Mononuclear cell (primary cell): ENCODE results near the gene SDK2. TPM values are rescaled to one million over a fixed set of nuclear protein-coding genes. Genes with fewer than 3 reads are reported as not detected.

Experiments
- H3K27me3 ChIP-seq: 2 replicates; pipeline ENCODE4 v1.6.0; 2011; ENCODE audit warnings: low read length, control low read depth; ENCODE audit not compliant: insufficient read depth
- H3K4me1 ChIP-seq: 2 replicates; pipeline ENCODE4 v1.5.1; 2011; ENCODE audit warnings: mild to moderate bottlenecking, low read length, control low read depth; ENCODE audit not compliant: insufficient read depth
- H3K4me3 ChIP-seq: 2 replicates; pipeline ENCODE4 v1.5.1; 2011; ENCODE audit warnings: mild to moderate bottlenecking, low read length, moderate library complexity
- H3K9me3 ChIP-seq: 2 replicates; pipeline ENCODE4 v1.5.1; 2011; ENCODE audit warnings: low read depth, mild to moderate bottlenecking, control low read depth, low read length
- total RNA-seq: library from RNA; depleted of rRNA; stranded (reverse); fragments of >200 nt; gene quantifications from one replicate; pipeline ENCODE4 v1.2.3, GENCODE V29; 2012

SDK2 gene
- total RNA-seq, 1 donor, result 2.0 TPM

DNA sequence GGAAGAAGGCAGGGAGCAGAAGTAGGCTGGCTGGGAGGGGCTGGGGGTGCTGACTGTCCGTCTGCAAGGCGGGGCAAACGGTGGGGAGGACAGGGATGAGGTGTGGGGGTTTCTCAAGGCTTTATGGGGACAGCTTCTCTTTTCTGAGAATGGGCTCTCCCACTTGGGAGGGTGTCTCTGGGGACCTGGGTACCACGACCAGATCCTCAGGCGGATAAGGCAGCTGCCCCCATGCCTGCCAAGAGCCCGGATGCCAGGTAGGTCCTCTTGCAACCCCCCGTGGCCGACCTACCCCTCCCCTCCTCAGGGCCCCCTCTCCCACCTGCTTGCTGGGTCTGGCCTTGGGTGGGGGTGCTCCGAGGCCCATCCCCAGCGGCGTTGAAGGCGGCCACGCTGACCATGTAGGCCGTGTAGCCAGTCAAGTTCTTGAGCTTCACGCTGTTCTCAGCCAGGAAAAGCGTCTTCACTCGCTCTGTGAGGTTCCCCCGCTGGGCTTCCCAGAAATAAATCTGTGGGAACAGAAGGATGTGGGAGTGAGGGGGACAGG, 276.1 kb downstream of the SDK2 start:
- no peaks in the 10 kb centered on the region for H3K4me1 ChIP-seq
- H3K27me3 ChIP-seq, result no peaks in the 10 kb centered on the region
- H3K9me3 ChIP-seq, result no peaks in the 10 kb centered on the region
- no peak overlapping the region for H3K4me3 ChIP-seq

GRCh38 chr17:73365906-73366623, 278.2 kb downstream of the SDK2 start:
- Histone ChIP-seq H3K9me3 (no peaks in the 10 kb centered on the region), H3K4me3 (no peak overlapping the region), H3K4me1 (no peaks in the 10 kb centered on the region), H3K27me3 (no peaks in the 10 kb centered on the region)

GRCh38 chr17:73365301-73365874, 278.9 kb downstream of the SDK2 start:
- no peak overlapping the region for H3K4me3 ChIP-seq
- no peaks in the 10 kb centered on the region for H3K27me3 ChIP-seq
- no peaks in the 10 kb centered on the region for H3K9me3 ChIP-seq
- no peaks in the 10 kb centered on the region for H3K4me1 ChIP-seq

DNA sequence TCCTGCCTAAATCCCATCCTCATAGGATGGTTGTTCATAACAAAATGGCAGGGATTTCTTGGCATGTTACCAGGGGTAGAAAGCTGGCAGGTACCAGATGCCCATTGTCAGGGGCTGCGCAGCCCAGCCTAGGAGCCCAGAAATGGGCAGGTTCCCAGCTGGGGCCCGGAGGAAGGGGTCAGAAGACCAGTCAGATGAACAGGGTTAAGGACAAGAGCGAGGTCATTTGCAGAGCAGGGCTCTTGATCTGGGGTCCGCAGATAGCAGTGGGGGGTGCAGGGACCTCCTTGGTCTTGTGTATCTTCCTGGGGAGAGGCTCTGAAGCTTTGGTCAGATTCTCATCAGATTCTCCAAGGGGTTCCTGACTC, 280.1 kb downstream of the SDK2 start:
- Histone ChIP-seq H3K4me1 (no peaks in the 10 kb centered on the region), H3K27me3 (no peaks in the 10 kb centered on the region), H3K9me3 (no peaks in the 10 kb centered on the region), H3K4me3 (no peak overlapping the region)

DNA sequence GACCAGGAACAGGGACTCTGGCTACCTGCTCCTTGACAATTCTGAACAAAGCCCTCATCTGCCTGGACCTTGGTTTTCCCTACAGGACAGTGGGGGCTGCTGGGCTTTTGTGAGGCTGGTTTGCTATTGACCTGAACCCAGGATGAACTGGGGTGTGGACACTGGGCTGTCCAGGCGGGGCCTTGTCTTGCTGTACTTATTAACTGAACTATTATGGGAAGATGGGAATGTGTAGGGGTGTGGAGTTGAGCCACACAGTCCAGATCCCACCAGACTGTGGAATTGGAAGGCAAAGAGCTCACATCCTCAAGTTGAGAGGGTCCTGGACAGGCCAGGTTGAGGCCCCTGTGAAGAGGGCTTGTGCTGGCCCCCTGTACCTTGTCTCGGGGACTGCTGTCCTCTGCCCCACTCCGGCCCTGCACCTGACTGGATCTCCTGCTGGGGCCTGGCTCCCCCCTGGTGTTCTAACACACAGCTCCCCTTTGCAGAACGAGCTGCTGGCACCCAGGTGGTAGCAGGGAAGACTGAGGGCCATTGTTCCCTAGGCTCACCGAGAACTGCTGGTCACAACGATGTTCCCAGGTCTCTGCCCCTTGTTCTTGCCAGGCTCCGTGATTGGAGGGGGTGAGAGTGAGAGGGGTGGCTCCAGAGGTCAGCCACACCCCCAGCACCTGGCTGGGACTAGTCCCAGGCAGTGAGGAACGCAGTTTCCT, 280.6 kb downstream of the SDK2 start:
- Histone ChIP-seq H3K27me3 (no peaks in the 10 kb centered on the region), H3K4me1 (no peaks in the 10 kb centered on the region), H3K4me3 (no peak overlapping the region), H3K9me3 (no peaks in the 10 kb centered on the region)

GRCh38 chr17:73362697-73363096, 281.5 kb downstream of the SDK2 start:
- no peaks in the 10 kb centered on the region for H3K27me3 ChIP-seq
- no peaks in the 10 kb centered on the region for H3K9me3 ChIP-seq
- H3K4me3 ChIP-seq, result no peak overlapping the region
- no peaks in the 10 kb centered on the region for H3K4me1 ChIP-seq

DNA sequence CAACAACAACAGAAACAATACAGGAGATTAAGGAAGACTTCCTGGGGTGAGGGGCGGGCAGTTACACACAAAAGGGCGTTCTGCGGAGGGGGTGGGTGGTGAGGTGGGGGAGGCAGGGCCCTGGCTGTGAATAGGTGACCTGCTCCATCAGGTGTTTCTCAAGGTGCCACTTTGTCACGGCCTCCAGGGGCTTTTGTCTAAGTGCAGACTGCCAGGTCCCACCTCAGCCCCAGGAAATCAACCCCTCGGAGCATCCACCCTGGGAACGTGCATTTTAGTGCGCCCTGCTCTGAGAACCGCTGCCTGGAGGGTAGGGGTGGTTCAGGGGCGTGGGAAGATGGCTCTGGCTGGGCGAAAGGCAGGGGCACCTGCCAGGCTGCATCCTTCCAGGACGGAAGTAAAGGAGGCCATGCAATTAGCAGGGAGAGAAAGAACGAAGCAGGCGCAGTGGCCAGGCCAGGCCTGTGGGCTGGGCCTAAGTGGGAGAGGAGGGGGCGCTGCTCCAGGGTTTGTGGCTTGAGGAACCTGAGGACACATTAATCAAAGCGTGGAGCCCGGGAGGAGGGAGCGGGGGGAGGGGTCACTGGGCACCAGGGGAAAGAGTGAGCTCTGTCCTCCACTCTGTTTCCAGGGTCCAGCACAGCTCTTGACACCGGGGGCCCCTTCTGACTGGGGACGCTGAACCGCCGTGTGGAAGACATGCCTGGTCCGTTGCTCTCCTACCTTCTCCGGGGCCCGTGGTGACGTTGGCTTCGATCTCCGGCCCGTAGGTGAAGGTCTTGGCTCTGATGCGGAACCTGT, 283.1 kb downstream of the SDK2 start:
- Histone ChIP-seq H3K4me1 (no peaks in the 10 kb centered on the region), H3K27me3 (no peaks in the 10 kb centered on the region), H3K4me3 (no peak overlapping the region), H3K9me3 (no peaks in the 10 kb centered on the region)

DNA sequence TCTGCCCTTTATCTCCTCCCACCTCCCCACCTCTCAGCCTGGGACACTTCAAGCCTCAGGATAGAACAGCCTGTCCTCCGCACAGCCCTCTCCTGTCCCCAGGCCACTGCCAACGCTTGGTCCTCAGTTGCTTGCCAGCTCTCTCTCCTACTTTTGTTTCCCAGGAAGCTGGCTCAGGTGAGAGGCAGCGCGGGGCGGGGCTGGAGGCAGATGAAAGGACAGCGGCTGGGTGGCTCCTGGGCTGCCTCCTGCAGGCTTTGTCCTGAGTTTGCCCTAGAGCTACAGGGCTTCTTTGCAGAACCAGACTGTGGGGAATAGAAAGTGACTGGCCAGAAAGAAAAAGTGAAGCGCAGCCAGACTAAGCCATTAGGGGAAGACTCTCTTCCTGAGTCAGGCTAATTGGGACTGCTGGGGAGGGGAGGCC, 284.2 kb downstream of the SDK2 start:
- no peaks in the 10 kb centered on the region for H3K4me1 ChIP-seq

DNA sequence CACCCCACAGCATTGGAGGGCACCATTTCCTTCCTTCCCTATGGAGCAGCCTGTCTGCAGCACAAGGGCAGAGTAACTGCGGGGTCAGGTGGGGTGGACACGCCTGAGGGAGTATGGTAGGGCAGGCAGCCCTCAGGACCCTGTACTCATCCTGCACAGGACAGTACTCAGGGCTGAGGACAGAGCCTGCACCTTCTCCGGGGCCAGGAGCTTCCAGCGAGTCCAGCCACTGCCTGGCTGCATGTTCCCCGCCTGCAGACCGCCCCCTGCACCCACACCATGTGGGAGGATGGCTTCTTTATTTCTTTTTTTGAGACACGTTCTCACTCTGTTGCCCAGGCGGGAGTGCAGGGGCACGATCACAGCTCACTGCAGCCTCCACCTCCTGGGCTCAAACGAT, 284.9 kb downstream of the SDK2 start:
- H3K4me1 ChIP-seq, result no peaks in the 10 kb centered on the region
- no peak overlapping the region for H3K4me3 ChIP-seq
- no peaks in the 10 kb centered on the region for H3K9me3 ChIP-seq

More for the DNA sequence above, 284.2 kb downstream of the SDK2 start:
- H3K9me3 ChIP-seq, result no peaks in the 10 kb centered on the region
- H3K4me3 ChIP-seq, result no peak overlapping the region
- H3K27me3 ChIP-seq, result no peaks in the 10 kb centered on the region

DNA sequence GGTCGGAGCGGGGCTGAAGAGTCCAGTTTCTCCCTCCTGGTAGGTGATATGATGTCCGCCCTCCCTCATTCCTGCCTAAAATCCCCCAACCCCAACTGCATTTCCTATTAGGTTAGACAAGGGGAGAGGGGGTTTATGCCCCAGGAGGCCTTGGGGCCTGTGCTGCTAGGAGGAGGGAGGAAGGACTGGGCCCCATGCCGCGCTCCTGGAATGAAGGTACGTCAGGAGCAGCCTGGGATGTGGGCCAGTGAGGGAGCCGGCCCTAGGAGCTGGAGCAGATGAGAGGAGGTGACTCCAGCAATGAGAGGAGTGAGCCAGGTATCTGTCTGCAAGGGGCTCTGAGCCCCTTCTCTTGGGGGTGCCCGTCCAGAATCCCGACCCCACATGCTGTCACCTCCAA, 285.6 kb downstream of the SDK2 start:
- no peak overlapping the region for H3K4me3 ChIP-seq

More for the DNA sequence above, 284.9 kb downstream of the SDK2 start:
- H3K27me3 ChIP-seq, result no peaks in the 10 kb centered on the region

GRCh38 chr17:73357981-73358380, 286.3 kb downstream of the SDK2 start:
- Histone ChIP-seq H3K4me1 (no peaks in the 10 kb centered on the region), H3K27me3 (no peaks in the 10 kb centered on the region), H3K4me3 (no peak overlapping the region), H3K9me3 (no peaks in the 10 kb centered on the region)

More for the DNA sequence above, 285.6 kb downstream of the SDK2 start:
- Histone ChIP-seq H3K4me1 (no peaks in the 10 kb centered on the region), H3K27me3 (no peaks in the 10 kb centered on the region), H3K9me3 (no peaks in the 10 kb centered on the region)

- H3K27me3 ChIP-seq, result no peaks in the 10 kb centered on the region
- no peaks in the 10 kb centered on the region for H3K4me1 ChIP-seq
- no peak overlapping the region for H3K4me3 ChIP-seq
- H3K9me3 ChIP-seq, result no peaks in the 10 kb centered on the region
Measured at GRCh38 chr17:73357318-73357717, 286.9 kb downstream of the SDK2 start.

- Histone ChIP-seq H3K4me1 (no peaks in the 10 kb centered on the region), H3K9me3 (no peaks in the 10 kb centered on the region), H3K4me3 (no peak overlapping the region), H3K27me3 (no peaks in the 10 kb centered on the region)
Measured at GRCh38 chr17:73356561-73357170, 287.6 kb downstream of the SDK2 start.

GRCh38 chr17:73354423-73355284, 289.6 kb downstream of the SDK2 start:
- Histone ChIP-seq H3K9me3 (no peaks in the 10 kb centered on the region), H3K4me1 (no peaks in the 10 kb centered on the region), H3K4me3 (no peak overlapping the region)

More at GRCh38 chr17:73354423-73355284, 289.6 kb downstream of the SDK2 start:
- H3K27me3 ChIP-seq, result no peaks in the 10 kb centered on the region
